CD4-positive, alpha-beta T cell (primary cell): ENCODE results near the gene SPSB3. TPM values are rescaled to one million over a fixed set of nuclear protein-coding genes. Genes with fewer than 3 reads are reported as not detected.
"Not testable (repeated sequence)": the region's sequence is repeated elsewhere in the genome, so short reads cannot be mapped to it uniquely, and the experiment has no call there.

Experiments used
- ATAC-seq: fragments of 200-7000 bp; cut with Tn5 transposase; one replicate; pipeline ENCODE4 v1.10.0; 2022; ENCODE audit warnings: mild to moderate bottlenecking; ENCODE audit not compliant: poor library complexity
- CTCF ChIA-PET: fragments of 350-600 bp; sonication (Branson Sonifier 250); formaldehyde crosslinking; loops from one replicate; lab custom pipeline; 2021; ENCODE audit warnings: antibody characterized with exemption, inconsistent platforms; lab: Charles Lee
- POLR2A ChIA-PET: fragments of 350-600 bp; sonication (Branson Sonifier 250); formaldehyde crosslinking; loops from one replicate; lab custom pipeline; 2021; ENCODE audit warnings: antibody characterized with exemption, inconsistent platforms; lab: Charles Lee
- DNase-seq, 14 experiments: peaks; one replicate each; pipeline ENCODE4 v3.0.0-alpha.2; 2013 to 2020; ENCODE audit warnings: mixed read lengths in 2 of 14
- H3K27ac ChIP-seq, 2 donors: one replicate each; pipeline versions ENCODE4 v1.5.1 to v1.7.0; 2013; ENCODE audit warnings: low read length in 2 of 2, low read depth in 1 of 2, mild to moderate bottlenecking in 1 of 2
- H3K27me3 ChIP-seq, 2 experiments: 1 replicate in 1 of 2; 2 replicates in 1 of 2; pipeline versions ENCODE4 v1.6.1 to v1.7.0; 2013; ENCODE audit warnings: low read length in 2 of 2, control low read depth in 1 of 2, mild to moderate bottlenecking in 1 of 2, moderate library complexity in 1 of 2; ENCODE audit not compliant: insufficient read depth in 2 of 2, control insufficient read depth in 1 of 2
- H3K36me3 ChIP-seq: one replicate; pipeline ENCODE4 v1.6.1; 2013; ENCODE audit warnings: low read length, control low read depth; ENCODE audit not compliant: insufficient read depth
- H3K4me1 ChIP-seq: one replicate; pipeline ENCODE4 v1.6.1; 2013; ENCODE audit warnings: low read length, control low read depth; ENCODE audit not compliant: insufficient read depth
- H3K4me3 ChIP-seq: one replicate; pipeline ENCODE4 v1.5.1; 2013; ENCODE audit warnings: mild to moderate bottlenecking, low read length, moderate library complexity
- H3K9me3 ChIP-seq, 2 experiments: 1 replicate in 1 of 2; 2 replicates in 1 of 2; pipeline versions ENCODE4 v1.6.1 to v1.7.0; 2013; ENCODE audit warnings: low read length in 2 of 2, mild to moderate bottlenecking in 2 of 2, control low read depth in 1 of 2, moderate library complexity in 1 of 2; ENCODE audit not compliant: control insufficient read depth in 1 of 2, insufficient read depth in 1 of 2
- H3K27ac Mint-ChIP-seq: one replicate; pipeline ENCODE4 v1.8.0; 2020; ENCODE audit warnings: mixed read lengths
- H3K27me3 Mint-ChIP-seq: one replicate; pipeline ENCODE4 v1.8.0; 2021; ENCODE audit warnings: mixed read lengths
- H3K36me3 Mint-ChIP-seq: one replicate; pipeline ENCODE4 v1.8.0; 2021; ENCODE audit warnings: low read depth, mixed read lengths
- H3K4me1 Mint-ChIP-seq: one replicate; pipeline ENCODE4 v1.8.0; 2021; ENCODE audit warnings: low read depth, mixed read lengths
- H3K4me3 Mint-ChIP-seq: one replicate; pipeline ENCODE4 v1.8.0; 2020; ENCODE audit warnings: mild to moderate bottlenecking, mixed read lengths
- H3K9me3 Mint-ChIP-seq: one replicate; pipeline ENCODE4 v1.8.0; 2020; ENCODE audit warnings: mixed read lengths
- CTCF ChIP-seq: fragments of 200-600 bp; IDR thresholded peaks from one replicate; pipeline ENCODE4 v1.8.0; 2022; ENCODE audit warnings: antibody characterized with exemption, mild to moderate bottlenecking
- intact Hi-C, 2 experiments: fragments of 100-400 bp; cut with DNase I in 1 of 2; cut with micrococcal nuclease in 1 of 2; formaldehyde crosslinking; loops; one replicate each; pipeline versions ENCODE4 v1.15.1 to v1.9.0; 2023 to 2025; cut with DNase I, micrococcal nuclease
- total RNA-seq, 174 experiments: library from RNA in 2 of 174; stranded (reverse) in 2 of 174; gene quantifications; one replicate each; pipeline ENCODE4 v1.2.3 and lab custom pipeline; 2021 to 2026

The SPSB3 gene
- total RNA-seq, 2 experiments from 2014 or later, result 86.3 to 87.6 TPM

GRCh38 chr16:1808691-1809090 lies 26.3 kb upstream of the SPSB3 start:
- Histone ChIP-seq H3K36me3 (peaks cover 45% of the 10 kb centered on the region), H3K27me3 (no peaks in the 10 kb centered on the region), H3K9me3 (peaks cover 0 to 5% of the 10 kb centered on the region in 2 experiments), H3K27ac (no peak overlapping the region), H3K4me3 (no peak overlapping the region), H3K4me1 (peaks cover 3% of the 10 kb centered on the region)
- Mint-ChIP-seq H3K4me3 (no peak overlapping the region), H3K9me3 (no peaks in the 10 kb centered on the region), H3K27me3 (no peaks in the 10 kb centered on the region), H3K36me3 (peaks cover 54% of the 10 kb centered on the region), H3K27ac (no peak overlapping the region), H3K4me1 (peaks cover 6% of the 10 kb centered on the region)
- ATAC-seq, result no peak
- CTCF ChIA-PET, result no interaction called here
- POLR2A ChIA-PET, result no interaction called here
- intact Hi-C loops, result no loop called here
- no peak for DNase-seq
- TF ChIP-seq CTCF, result no peak

- H3K27me3 Mint-ChIP-seq, result no peaks in the 10 kb centered on the region
Observed at GRCh38 chr16:1807626-1808025, 25.3 kb upstream of the SPSB3 start.

GRCh38 chr16:1800701-1801100 lies 18.3 kb upstream of the SPSB3 start:
- Histone ChIP-seq H3K27me3 (no peaks in the 10 kb centered on the region), H3K27ac (no peak overlapping the region), H3K4me3 (no peak overlapping the region), H3K36me3 (no peaks in the 10 kb centered on the region), H3K9me3 (peaks cover 11 to 25% of the 10 kb centered on the region in 2 experiments), H3K4me1 (no peaks in the 10 kb centered on the region)
- no peak for DNase-seq
- no peak for ATAC-seq
- Mint-ChIP-seq H3K4me1 (no peaks in the 10 kb centered on the region), H3K27me3 (no peaks in the 10 kb centered on the region), H3K36me3 (peaks cover 20% of the 10 kb centered on the region), H3K4me3 (no peak overlapping the region), H3K27ac (no peak overlapping the region), H3K9me3 (peaks cover 3% of the 10 kb centered on the region)
- CTCF ChIA-PET, result no interaction called here
- POLR2A ChIA-PET, result no interaction called here
- TF ChIP-seq CTCF, result no peak
- intact Hi-C loops, result no loop called here

More at GRCh38 chr16:1807626-1808025, 25.3 kb upstream of the SPSB3 start:
- peaks cover 39% of the 10 kb centered on the region for H3K36me3 ChIP-seq
- POLR2A ChIA-PET, result no interaction called here
- H3K9me3 ChIP-seq, result peaks cover 0 to 5% of the 10 kb centered on the region in 2 experiments
- H3K27ac Mint-ChIP-seq, result no peak overlapping the region
- H3K4me1 ChIP-seq, result peaks cover under 1% of the 10 kb centered on the region
- DNase-seq (no peak), ATAC-seq (no peak)
- peaks cover 44% of the 10 kb centered on the region for H3K36me3 Mint-ChIP-seq
- TF ChIP-seq CTCF, result no peak
- intact Hi-C loops, result no loop called here
- no peaks in the 10 kb centered on the region for H3K9me3 Mint-ChIP-seq
- CTCF ChIA-PET, result no interaction called here
- H3K4me3 ChIP-seq, result no peak overlapping the region
- no peaks in the 10 kb centered on the region for H3K4me1 Mint-ChIP-seq
- H3K27me3 ChIP-seq, result no peaks in the 10 kb centered on the region
- H3K27ac ChIP-seq, result no peak overlapping the region
- H3K4me3 Mint-ChIP-seq, result no peak overlapping the region

GRCh38 chr16:1799263-1799662 lies 16.9 kb upstream of the SPSB3 start:
- H3K9me3 Mint-ChIP-seq, H3K36me3 ChIP-seq, H3K27me3 Mint-ChIP-seq, H3K4me3 Mint-ChIP-seq, intact Hi-C loops, H3K4me1 ChIP-seq, H3K27ac ChIP-seq, ATAC-seq, CTCF ChIA-PET, H3K27me3 ChIP-seq, H3K36me3 Mint-ChIP-seq, H3K27ac Mint-ChIP-seq, DNase-seq, H3K4me3 ChIP-seq, H3K4me1 Mint-ChIP-seq: not testable (repeated sequence)
- POLR2A ChIA-PET, result interaction anchor here (0.5 to 1.3 kb wide), 3 partner anchors 13 to 28 kb away, joined by 3 to 4 read pairs (median 3); partner anchors contain the start of genes NUBP2 and SPSB3
- peaks cover 11 to 25% of the 10 kb centered on the region in 2 experiments for H3K9me3 ChIP-seq
